ENCODE data around the gene UCN.

Gene UCN

DNA sequence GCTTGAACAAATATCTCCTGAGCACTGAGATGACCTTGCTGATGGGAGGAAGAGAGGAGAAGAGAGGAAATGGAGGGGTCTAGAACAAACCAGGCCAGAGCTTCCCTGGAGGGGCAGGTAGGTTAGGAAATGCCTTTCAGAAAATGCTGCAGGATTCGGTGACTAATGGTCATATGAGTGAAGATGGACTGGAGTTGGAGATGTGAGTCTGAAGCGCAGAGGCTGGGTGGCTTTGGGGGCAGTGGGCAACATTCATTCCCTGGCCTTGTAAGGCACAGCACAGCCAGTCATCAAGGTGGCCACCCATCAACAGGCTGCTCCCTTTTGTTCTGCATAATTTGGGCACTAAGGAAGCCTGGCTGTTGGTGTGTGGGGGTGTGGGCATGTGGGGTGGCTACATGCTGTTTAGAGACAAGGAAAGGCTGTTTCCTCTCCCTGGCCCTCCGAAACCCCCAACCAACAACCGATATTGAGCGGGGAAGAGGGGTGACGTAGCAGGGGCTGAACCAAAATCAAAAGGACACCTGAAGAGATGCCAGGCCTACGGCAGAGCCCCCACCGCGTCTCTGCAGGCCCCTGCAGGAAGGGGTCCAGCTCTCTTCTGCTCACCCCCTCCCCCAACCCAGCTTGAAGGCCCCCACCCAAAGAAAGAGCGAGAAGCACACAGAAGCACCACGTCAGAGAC is 46.9 kb downstream of the UCN start:
- DNase-seq (ENCODE audit: low read depth, low spot score): no peak

DNA sequence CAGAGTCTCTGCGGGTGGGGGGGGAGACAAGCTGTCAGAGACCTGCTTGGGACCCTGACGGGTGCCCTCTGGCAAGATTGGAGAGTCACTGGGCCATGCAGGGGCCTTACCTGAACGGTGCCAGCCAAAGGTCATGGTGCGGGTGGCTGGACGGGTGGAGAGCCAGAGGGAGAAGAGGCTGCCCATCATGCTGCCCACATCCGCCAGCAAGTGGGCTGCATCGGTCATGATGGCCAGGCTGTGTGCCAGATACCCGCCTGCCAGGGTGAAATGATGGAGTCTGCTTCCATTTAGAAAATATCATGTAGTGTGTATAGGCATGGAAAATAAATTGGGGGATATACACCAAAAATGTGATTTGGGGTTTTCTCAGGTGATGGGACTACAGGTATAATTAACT is 50.2 kb downstream of the UCN start:
- DNase-seq (ENCODE audit: low read depth, low spot score): no peak

Measured in activated naive CD8-positive, alpha-beta T cell treated with anti-CD3 and anti-CD28 coated beads, Interleukin-2, amount 50 U/mL, for 16 hours (primary cell).